Vagina (tissue), 2 donors: Measurements from ENCODE around the gene ITGB4.

Experiments used
- POLR2A ChIP-seq, 2 donors: fragments of 450-650 bp; IDR thresholded peaks; one replicate each; pipeline ENCODE4 v1.6.1; 2017; ENCODE audit warnings: antibody characterized with exemption in 2 of 2, mild to moderate bottlenecking in 2 of 2, moderate library complexity in 2 of 2
- POLR2AphosphoS5 ChIP-seq, 2 donors: sonication (generic); formaldehyde crosslinking; IDR thresholded peaks; one replicate each; pipeline ENCODE4 v1.9.0; 2017; ENCODE audit warnings: antibody characterized with exemption in 2 of 2, mild to moderate bottlenecking in 2 of 2, low read depth in 1 of 2; ENCODE audit not compliant: insufficient read depth in 1 of 2

DNA sequence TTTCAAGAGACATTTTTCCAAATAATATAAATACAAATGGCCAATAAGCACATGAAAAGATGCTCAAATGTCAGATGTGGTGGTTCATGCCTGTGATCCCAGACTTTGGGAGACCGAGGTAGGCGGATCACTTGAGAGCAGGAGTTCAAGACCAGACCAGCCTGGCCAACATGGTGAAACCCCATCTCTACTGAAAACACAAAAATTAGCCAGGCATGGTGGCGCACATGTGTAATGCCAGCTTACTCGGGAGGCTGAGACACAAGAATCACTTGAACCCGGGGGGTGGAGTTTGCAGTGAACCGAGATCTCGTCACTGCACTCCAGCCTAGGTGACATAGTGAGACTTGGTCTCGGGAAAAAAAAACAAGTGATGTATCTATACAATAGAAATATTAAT lies 46.6 kb downstream of the ITGB4 start:
- TF ChIP-seq POLR2A (IDR thresholded peaks at IDR 0.05), result no peak
- TF ChIP-seq POLR2AphosphoS5 (IDR thresholded peaks at IDR 0.05; ENCODE audit: insufficient read depth in 1 of 2, low read depth in 1 of 2), result no peak
